ENCODE results near the gene ADTRP. TPM values are rescaled to one million over a fixed set of nuclear protein-coding genes. Genes with fewer than 3 reads are reported as not detected.
"Not testable (repeated sequence)": the region's sequence is repeated elsewhere in the genome, so short reads cannot be mapped to it uniquely, and the experiment has no call there.

Gene ADTRP
- total RNA-seq, 2 experiments from 2014 or later, result 2.4 to 2.5 TPM

DNA sequence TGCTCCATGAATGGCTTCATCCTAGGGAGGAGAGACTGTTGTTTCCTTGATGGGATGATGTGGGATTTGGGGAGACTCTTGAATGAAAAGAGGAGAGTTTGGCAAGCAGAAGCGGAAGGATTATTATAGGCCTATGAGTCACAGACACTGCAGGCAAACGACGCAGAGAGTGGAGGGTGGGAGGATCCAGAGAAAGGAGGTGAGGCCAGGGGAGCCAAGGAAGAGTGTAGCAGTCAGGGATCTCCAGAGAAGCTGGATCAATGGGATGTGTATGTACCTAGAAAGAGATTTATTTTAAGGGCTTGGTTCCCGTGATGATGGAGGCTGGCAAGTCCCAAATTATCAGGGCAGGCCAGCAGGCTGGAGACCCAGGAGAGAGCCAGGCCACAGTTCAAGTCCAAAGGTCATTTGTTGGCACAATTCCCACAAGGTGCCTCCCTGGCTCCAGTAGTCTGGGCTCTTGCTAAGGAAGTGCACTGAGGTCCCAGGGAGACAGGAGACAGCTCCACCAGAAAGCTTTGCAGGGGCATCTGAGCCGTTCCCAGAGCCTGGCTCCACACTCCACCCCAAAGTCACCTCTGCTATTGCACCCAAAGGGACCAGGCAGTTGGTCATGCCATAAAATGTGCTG, 76.0 kb downstream of the ADTRP start:
- Mint-ChIP-seq H3K27ac (no peak overlapping the region), H3K36me3 (ENCODE audit: low read depth) (no peaks in the 10 kb centered on the region), H3K27me3 (no peaks in the 10 kb centered on the region), H3K9me3 (no peaks in the 10 kb centered on the region), H3K4me3 (no peak overlapping the region), H3K4me1 (peaks cover 4% of the 10 kb centered on the region)
- DNase-seq, result no peak
- ChIA-PET CTCF (interaction anchor here (1.5 kb wide), 1 partner anchor 558 kb away, joined by 3 read pairs; no protein-coding TSS in a partner anchor), POLR2A (no interaction called here)

GRCh38 chr6:11702089-11702488, 76.5 kb downstream of the ADTRP start:
- ChIA-PET POLR2A (no interaction called here), CTCF (interaction anchor here (1.5 kb wide), 1 partner anchor 559 kb away, joined by 3 read pairs; no protein-coding TSS in a partner anchor)
- no peak overlapping the region for H3K27ac Mint-ChIP-seq
- no peak for DNase-seq
- H3K9me3 Mint-ChIP-seq, result no peaks in the 10 kb centered on the region
- no peaks in the 10 kb centered on the region for H3K36me3 Mint-ChIP-seq (ENCODE audit: low read depth)
- no peaks in the 10 kb centered on the region for H3K27me3 Mint-ChIP-seq
- H3K4me1 Mint-ChIP-seq, result peaks cover 4% of the 10 kb centered on the region
- no peak overlapping the region for H3K4me3 Mint-ChIP-seq

GRCh38 chr6:11701573-11701972, 77.0 kb downstream of the ADTRP start:
- no peaks in the 10 kb centered on the region for H3K27me3 Mint-ChIP-seq
- DNase-seq, result no peak
- no peak overlapping the region for H3K4me3 Mint-ChIP-seq
- H3K27ac Mint-ChIP-seq, result no peak overlapping the region
- POLR2A ChIA-PET, result no interaction called here
- H3K36me3 Mint-ChIP-seq (ENCODE audit: low read depth), result no peaks in the 10 kb centered on the region
- CTCF ChIA-PET, result no interaction called here
- peaks cover 4% of the 10 kb centered on the region for H3K4me1 Mint-ChIP-seq
- no peaks in the 10 kb centered on the region for H3K9me3 Mint-ChIP-seq

- no peaks in the 10 kb centered on the region for H3K9me3 Mint-ChIP-seq
- peak; percentile 45 for DNase-seq
- no peak overlapping the region for H3K4me3 Mint-ChIP-seq
- POLR2A ChIA-PET, result no interaction called here
- CTCF ChIA-PET, result no interaction called here
- H3K4me1 Mint-ChIP-seq, result peaks cover 4% of the 10 kb centered on the region
- H3K27me3 Mint-ChIP-seq, result no peaks in the 10 kb centered on the region
- H3K27ac Mint-ChIP-seq, result no peak overlapping the region
- no peaks in the 10 kb centered on the region for H3K36me3 Mint-ChIP-seq (ENCODE audit: low read depth)
Measured at GRCh38 chr6:11700118-11700718, 78.4 kb downstream of the ADTRP start.

- peaks cover 2% of the 10 kb centered on the region for H3K9me3 Mint-ChIP-seq
- POLR2A ChIA-PET, result no interaction called here
- H3K4me1 Mint-ChIP-seq, result peaks cover 4% of the 10 kb centered on the region
- H3K27me3 Mint-ChIP-seq, result no peaks in the 10 kb centered on the region
- no peak for DNase-seq
- no peak overlapping the region for H3K4me3 Mint-ChIP-seq
- no peaks in the 10 kb centered on the region for H3K36me3 Mint-ChIP-seq (ENCODE audit: low read depth)
- no peak overlapping the region for H3K27ac Mint-ChIP-seq
- CTCF ChIA-PET, result interaction anchor here (0.7 kb wide), 1 partner anchor 58 kb away, joined by 4 read pairs; no protein-coding TSS in a partner anchor
Measured at GRCh38 chr6:11699576-11699975, 79.0 kb downstream of the ADTRP start.

DNA sequence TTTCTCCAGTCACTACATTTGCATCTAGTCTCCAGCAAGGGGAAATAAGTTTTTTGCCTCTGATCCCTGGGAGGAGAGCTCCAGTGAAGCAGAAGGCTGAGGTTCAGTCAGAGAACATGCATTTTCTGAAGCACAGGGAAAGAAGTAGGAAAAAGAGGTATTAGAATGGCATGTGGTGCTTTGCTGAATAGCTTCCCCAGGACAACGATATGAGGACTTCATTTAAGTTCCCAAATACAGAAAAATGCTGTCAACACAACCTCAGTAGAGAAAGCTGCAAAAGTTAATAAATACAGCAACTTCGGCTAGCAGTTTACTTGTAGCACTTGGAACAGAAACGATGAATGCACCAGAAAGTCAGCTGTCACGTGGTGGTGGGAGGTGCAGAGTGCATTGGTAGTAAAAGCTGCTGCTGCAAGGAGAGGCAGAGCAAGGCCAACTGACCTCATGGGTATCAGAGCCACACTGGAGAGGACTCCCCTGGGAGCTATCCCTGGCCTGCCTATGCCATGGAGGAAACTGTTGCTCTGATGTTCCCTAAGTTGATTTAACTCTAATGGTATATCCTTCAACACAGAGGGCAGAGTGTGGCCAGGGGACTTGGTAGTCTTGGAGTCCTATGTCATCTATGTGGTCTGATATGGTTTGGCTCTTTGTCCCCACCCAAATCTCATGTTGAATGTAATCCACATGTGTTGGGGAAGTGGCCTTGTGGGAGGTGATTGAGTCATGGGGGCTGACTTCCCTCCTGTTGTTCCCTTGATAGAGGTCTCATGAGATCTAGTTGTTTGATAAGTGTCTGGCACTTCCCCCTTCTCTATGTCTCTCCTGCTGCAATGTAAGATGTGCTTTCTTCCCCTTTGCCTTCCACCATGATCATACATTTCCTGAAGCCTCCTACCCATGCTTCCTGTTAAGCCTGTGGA, 85.9 kb downstream of the ADTRP start:
- H3K4me3 Mint-ChIP-seq, result no peak overlapping the region
- DNase-seq, result no peak
- H3K27ac Mint-ChIP-seq, result no peak overlapping the region
- H3K36me3 Mint-ChIP-seq (ENCODE audit: low read depth), result no peaks in the 10 kb centered on the region
- H3K9me3 Mint-ChIP-seq, result peaks cover 4% of the 10 kb centered on the region
- H3K4me1 Mint-ChIP-seq, result peaks cover 3% of the 10 kb centered on the region
- ChIA-PET POLR2A (no interaction called here), CTCF (interaction anchor here (0.8 kb wide), 1 partner anchor 597 kb away, joined by 3 read pairs; the partner anchor contains the start of gene EDN1)
- no peaks in the 10 kb centered on the region for H3K27me3 Mint-ChIP-seq

DNA sequence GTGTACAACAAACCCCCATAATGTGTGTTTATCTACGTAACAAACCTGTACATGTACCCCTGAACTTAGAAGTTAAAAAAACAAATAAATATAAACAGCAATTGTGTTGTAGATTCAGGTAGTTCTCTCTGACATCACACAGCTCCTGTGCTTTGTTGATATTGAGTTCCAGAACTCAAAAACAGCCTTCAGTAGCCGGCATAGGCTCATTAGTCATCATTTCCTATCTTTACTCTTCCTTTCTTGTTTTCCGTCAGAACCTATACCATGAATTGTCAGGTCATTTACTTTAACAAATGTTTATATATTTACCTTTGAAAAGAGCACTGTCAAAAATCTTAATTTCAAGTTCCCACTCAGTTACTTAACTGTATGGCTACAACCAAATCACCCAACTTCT, 88.8 kb downstream of the ADTRP start:
- CTCF ChIA-PET, result no interaction called here
- H3K27me3 Mint-ChIP-seq, result no peaks in the 10 kb centered on the region
- H3K4me1 Mint-ChIP-seq, result peaks cover 3% of the 10 kb centered on the region
- no peak for DNase-seq
- POLR2A ChIA-PET, result no interaction called here
- peaks cover 4% of the 10 kb centered on the region for H3K9me3 Mint-ChIP-seq
- H3K36me3 Mint-ChIP-seq (ENCODE audit: low read depth), result no peaks in the 10 kb centered on the region
- H3K27ac Mint-ChIP-seq, result no peak overlapping the region
- no peak overlapping the region for H3K4me3 Mint-ChIP-seq

DNA sequence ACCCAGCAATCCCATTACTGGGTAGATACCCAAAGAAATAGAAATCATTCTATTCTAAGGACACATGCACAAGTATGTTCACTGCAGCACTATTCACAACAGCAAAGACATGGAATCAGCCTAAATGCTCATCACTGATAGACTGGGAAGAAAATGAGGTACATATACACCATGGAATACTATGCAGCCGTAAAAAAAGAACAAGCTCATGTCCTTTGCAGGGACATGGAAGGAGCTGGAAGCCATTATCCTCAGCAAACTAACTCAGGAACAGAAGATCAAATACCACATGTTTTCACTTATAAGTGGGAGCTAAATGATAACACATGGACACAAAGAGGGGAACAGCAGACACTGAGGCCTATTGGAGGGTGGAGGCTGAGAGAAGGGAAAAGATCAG, 89.2 kb downstream of the ADTRP start:
- H3K4me3 Mint-ChIP-seq; CTCF ChIA-PET; H3K4me1 Mint-ChIP-seq; H3K27ac Mint-ChIP-seq; H3K27me3 Mint-ChIP-seq; DNase-seq; H3K9me3 Mint-ChIP-seq; H3K36me3 Mint-ChIP-seq (ENCODE audit: low read depth); POLR2A ChIA-PET: not testable (repeated sequence)

DNA sequence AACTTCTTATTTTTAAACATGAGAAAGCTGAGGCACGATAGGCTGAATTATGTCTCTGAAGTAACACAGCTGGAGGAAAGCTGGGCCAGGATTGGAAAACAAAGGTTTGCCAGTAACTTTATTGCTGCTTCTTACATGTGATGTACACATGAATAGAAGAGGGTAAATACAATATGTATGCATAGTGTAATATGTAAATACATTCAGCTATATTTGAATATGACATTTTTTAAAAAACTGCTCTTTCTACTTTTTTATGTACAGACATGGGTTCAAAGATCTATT, 90.2 kb downstream of the ADTRP start:
- no peak for DNase-seq
- Mint-ChIP-seq H3K4me1 (peaks cover 3% of the 10 kb centered on the region), H3K36me3 (ENCODE audit: low read depth) (no peaks in the 10 kb centered on the region), H3K9me3 (peaks cover 2% of the 10 kb centered on the region), H3K27me3 (no peaks in the 10 kb centered on the region), H3K27ac (no peak overlapping the region), H3K4me3 (no peak overlapping the region)
- POLR2A ChIA-PET, result no interaction called here
- CTCF ChIA-PET, result interaction anchor here (1.3 kb wide), 1 partner anchor 601 kb away, joined by 3 read pairs; no protein-coding TSS in a partner anchor

DNA sequence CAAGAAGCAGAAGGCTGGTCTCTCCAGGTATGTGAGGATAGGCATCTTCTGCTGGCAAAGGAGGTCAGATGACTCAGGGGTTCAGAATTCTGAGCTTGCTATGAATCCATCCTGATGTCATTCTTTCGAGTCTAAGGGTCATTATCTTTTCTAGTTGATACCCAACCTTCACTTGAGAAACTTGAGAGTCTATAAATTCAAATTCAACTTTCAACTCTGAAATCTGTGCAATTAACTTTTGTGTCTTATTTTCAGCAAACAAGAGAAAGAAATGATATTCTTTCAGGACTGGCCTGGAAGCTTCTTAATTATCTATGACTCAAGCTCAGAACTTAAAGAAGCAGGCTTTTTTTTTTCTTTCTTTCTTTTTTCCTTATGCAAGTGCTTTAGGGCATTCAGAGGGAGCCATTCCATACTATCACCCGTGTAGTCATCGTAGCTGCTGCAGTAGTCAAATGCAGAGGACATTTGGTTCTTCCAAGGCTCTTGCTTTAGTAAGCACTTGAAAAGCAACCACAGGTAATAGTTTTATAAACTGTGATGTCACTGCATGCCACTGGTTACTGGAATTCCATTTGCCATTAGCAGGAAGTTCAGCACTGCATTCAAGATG, 93.0 kb downstream of the ADTRP start:
- no peak overlapping the region for H3K4me3 Mint-ChIP-seq

GRCh38 chr6:11684901-11685480, 93.6 kb downstream of the ADTRP start:
- peaks cover 2% of the 10 kb centered on the region for H3K27me3 Mint-ChIP-seq
- peaks cover 9% of the 10 kb centered on the region for H3K9me3 Mint-ChIP-seq
- peaks cover 3% of the 10 kb centered on the region for H3K4me1 Mint-ChIP-seq
- POLR2A ChIA-PET, result no interaction called here
- H3K27ac Mint-ChIP-seq, result no peak overlapping the region
- DNase-seq, result no peak
- CTCF ChIA-PET, result interaction anchor here (0.6 kb wide), 1 partner anchor 519 kb away, joined by 3 read pairs; no protein-coding TSS in a partner anchor
- no peak overlapping the region for H3K4me3 Mint-ChIP-seq
- peaks cover 3% of the 10 kb centered on the region for H3K36me3 Mint-ChIP-seq (ENCODE audit: low read depth)

More for the DNA sequence above, 93.0 kb downstream of the ADTRP start:
- peaks cover 3% of the 10 kb centered on the region for H3K36me3 Mint-ChIP-seq (ENCODE audit: low read depth)
- peaks cover 2% of the 10 kb centered on the region for H3K27me3 Mint-ChIP-seq
- ChIA-PET CTCF (interaction anchor here (0.6 kb wide), 2 partner anchors 11 to 518 kb away, joined by 3 to 4 read pairs; no protein-coding TSS in a partner anchor), POLR2A (no interaction called here)
- peaks cover 7% of the 10 kb centered on the region for H3K9me3 Mint-ChIP-seq
- DNase-seq, result no peak
- peaks cover 3% of the 10 kb centered on the region for H3K4me1 Mint-ChIP-seq
- no peak overlapping the region for H3K27ac Mint-ChIP-seq

GRCh38 chr6:11683871-11684270, 94.7 kb downstream of the ADTRP start:
- CTCF ChIA-PET, result no interaction called here
- H3K4me1 Mint-ChIP-seq, result no peaks in the 10 kb centered on the region

More at GRCh38 chr6:11683871-11684270, 94.7 kb downstream of the ADTRP start:
- POLR2A ChIA-PET, result no interaction called here
- peaks cover 2% of the 10 kb centered on the region for H3K27me3 Mint-ChIP-seq
- peaks cover 3% of the 10 kb centered on the region for H3K36me3 Mint-ChIP-seq (ENCODE audit: low read depth)
- no peak overlapping the region for H3K27ac Mint-ChIP-seq
- H3K4me3 Mint-ChIP-seq, result no peak overlapping the region
- peaks cover 9% of the 10 kb centered on the region for H3K9me3 Mint-ChIP-seq
- no peak for DNase-seq
